GM10266 (cell line): ENCODE data around the gene DLX2.

Experiments used
- DNase-seq: peaks from one replicate; pipeline ENCODE4 v3.0.0; 2012; ENCODE audit errors: extremely low spot score
- TF ChIP-seq, protein P1 (sequence below): IDR thresholded peaks from 2 replicates; pipeline ENCODE4 v1.5.1; 2012; ENCODE audit warnings: mild to moderate bottlenecking, low read depth; ENCODE audit not compliant: control insufficient read depth, insufficient read depth; ENCODE audit errors: missing control alignments

Gene DLX2

DNA sequence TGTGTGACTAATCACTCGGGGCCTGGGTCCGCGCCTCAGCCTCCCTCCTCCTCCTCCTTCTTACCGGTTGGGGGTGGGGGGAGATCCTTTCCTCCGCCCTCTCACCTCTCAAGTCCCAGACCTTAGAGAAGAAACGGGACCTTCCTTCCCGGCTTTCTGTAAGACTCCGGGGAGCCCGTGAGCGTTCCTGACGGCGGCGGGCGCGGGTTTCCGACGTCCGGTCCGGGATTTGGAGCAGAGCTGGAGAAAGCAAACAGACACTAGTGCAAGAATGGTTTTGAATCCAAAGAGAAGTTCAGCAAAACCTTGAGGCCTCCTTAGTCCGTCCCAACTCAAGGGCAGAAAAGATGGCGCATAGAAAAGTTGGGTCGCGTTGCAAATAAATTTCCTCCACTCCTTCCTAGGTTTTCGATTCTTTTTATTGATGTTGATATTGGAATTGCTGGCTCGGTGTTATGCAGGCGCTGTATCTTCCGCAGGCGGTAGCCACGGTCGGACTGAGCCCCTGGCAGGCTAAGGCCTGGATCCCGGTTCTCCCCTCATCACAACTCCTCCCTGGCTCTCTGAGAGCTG, 15.4 kb downstream of the DLX2 start:
- DNase-seq, result no peak
- TF ChIP-seq, protein P1, sequence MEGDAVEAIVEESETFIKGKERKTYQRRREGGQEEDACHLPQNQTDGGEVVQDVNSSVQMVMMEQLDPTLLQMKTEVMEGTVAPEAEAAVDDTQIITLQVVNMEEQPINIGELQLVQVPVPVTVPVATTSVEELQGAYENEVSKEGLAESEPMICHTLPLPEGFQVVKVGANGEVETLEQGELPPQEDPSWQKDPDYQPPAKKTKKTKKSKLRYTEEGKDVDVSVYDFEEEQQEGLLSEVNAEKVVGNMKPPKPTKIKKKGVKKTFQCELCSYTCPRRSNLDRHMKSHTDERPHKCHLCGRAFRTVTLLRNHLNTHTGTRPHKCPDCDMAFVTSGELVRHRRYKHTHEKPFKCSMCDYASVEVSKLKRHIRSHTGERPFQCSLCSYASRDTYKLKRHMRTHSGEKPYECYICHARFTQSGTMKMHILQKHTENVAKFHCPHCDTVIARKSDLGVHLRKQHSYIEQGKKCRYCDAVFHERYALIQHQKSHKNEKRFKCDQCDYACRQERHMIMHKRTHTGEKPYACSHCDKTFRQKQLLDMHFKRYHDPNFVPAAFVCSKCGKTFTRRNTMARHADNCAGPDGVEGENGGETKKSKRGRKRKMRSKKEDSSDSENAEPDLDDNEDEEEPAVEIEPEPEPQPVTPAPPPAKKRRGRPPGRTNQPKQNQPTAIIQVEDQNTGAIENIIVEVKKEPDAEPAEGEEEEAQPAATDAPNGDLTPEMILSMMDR, result no peak

DNA sequence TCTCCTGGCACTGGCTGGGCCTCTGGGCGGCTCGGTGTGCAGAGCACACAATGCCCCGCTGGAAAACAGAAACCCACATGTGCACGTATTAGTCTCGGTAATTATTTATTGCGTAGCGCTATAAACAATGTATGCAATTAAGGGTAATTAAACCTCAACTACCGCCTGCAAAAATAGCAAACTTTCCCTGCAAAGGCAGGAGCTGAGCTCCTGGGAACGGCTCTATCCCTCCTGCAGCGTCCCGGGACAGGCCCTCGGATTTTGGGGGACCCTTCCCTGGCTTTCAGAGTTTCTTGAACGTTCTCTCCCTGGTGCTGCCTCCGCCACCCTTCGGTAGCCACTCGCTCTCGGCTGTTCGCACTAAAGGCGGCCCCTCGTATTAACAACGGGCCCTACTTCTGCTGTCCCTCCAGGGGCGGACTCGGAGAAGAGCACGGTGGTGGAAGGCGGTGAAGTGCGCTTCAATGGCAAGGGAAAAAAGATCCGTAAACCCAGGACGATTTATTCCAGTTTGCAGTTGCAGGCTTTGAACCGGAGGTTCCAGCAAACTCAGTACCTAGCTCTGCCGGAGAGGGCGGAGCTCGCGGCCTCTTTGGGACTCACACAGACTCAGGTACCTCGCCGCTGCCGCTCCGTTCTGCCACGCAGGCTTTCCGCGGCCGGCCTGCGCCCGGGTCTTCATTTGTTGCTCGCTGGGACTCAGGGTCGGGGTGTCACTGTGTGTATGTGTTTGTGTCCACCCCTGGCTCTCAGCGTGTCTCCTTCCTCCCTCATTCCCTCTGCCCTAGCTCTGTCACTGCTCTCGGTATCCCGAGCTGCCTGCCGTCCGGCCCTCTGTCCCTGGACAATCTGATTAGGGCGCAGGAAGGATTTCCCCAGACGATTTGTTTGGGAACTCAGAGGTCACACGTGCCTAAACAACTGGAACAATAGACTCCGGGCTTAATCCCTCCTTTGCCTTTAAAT, 16.2 kb downstream of the DLX2 start:
- DNase-seq, result peak; percentile 62
- TF ChIP-seq, protein P1, result peak; percentile 7

DNA sequence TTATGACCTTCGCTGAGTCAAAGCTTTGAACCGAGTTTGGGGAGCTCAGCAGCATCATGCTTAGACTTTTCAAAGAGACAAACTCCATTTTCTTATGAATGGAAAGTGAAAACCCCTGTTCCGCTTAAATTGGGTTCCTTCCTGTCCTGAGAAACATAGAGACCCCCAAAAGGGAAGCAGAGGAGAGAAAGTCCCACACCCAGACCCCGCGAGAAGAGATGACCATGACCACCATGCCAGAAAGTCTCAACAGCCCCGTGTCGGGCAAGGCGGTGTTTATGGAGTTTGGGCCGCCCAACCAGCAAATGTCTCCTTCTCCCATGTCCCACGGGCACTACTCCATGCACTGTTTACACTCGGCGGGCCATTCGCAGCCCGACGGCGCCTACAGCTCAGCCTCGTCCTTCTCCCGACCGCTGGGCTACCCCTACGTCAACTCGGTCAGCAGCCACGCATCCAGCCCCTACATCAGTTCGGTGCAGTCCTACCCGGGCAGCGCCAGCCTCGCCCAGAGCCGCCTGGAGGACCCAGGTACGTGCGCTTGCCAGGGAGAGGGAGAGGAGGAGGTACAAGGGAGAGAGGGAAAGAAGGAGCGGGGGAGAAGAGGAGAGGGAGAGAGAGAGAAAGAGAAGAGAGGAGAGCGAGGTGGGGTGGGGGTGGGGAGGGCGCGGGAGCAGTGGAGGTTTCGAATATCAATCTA, 17.1 kb downstream of the DLX2 start, which contains the start of gene DLX1:
Gene DLX1 (plus strand): TSS at position 48 of the 700 bp plus-strand sequence. CDS start 171 bp downstream, at position 219.
- peak; percentile 14 for DNase-seq
- TF ChIP-seq, protein P1, result no peak

DNA sequence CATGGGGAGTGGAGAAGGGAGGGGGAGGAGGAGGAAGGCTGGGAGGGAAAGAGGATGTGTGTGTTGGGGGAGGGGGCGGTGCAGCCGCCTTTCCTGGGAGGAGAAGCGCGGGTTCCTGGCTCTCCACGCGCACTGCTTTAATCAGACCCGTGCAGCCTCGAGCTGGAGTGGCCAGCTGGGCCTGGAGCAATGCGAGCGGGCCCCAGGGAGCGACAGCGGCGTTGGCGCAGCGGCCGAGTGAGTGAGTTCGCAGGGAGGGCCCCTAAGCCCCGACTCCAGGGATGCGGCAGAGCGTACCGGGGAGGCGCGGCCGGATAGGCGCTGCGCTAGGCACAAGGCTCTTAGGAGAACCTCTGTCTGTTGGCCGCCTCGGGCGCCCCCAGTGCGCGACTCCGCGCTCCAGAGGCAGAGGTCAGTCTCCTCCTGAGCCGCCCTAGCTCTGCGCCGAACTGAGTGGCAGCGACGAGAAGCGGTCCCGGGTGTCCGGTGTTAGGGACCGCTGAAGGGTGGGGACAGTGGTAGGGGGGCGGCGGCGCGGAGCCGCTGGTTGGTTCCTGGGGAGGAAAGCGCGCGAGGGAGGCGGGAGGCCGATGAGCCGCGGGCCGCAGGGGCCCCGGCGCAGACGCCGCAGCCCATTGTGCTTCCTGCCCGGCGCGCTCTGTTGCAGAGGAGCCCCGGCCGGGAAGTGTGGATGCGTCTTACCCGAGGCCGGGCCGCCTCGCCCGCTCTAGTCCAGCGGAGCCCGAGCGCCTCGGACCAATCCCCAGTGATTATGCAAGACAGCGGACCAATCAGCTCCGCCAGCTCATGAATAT, 17.8 kb downstream of the DLX2 start:
- TF ChIP-seq, protein P1, result no peak
- peak; percentile 90 for DNase-seq

DNA sequence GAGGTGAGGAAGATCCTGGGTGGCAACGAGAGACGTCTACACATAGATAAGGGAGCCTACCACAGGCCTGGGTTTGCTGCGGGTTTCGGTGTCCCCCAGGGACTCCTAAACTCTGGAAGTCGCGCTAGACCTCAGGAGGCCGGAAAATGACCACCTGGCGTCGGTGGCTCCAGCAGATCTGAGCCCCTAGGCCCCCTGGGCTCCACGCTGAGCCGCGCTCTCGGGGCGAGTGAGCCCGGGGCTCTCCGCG, 18.4 kb downstream of the DLX2 start:
- DNase-seq, result no peak
- TF ChIP-seq, protein P1, result no peak

DNA sequence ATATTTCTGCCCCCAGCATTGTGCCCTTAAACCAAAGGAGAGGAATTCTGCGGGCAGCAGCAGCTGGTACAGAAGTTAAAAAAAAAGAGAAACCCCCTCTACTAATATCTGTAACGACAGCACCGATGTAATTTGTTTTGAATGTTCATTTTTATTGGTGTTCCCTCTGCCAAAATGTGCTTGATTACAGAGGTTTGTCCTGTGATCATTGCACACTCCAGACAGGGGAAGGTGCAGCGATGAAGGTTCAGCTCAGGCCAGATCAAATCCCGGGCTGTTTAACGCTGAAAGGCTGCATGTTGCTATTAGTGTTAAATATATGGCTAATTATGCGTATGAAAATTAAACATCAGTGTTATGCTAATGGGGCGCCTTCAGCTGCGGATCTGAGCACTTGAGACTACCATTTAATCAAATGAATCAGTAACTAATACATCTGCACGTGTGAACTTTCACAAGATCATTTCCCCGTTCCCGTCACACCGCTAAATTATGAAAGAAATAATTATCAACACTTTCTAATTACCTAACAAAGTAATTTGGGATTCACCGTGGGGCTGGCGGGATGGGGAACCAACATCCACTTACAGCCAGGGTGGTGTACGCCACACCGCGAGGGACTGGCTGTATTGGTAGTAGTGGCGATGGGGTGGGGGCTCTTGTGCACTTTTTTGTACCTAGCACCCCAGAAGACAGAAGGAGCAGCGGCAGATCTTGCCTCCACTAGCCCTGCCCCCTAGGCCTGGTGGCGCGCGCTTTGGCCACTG, 18.9 kb downstream of the DLX2 start:
- DNase-seq, result peak; percentile 32
- TF ChIP-seq, protein P1, result no peak
